C1 segment of cervical spinal cord (tissue), 14 donors: Measurements from ENCODE around the gene LRRC18.

ENCODE experiments used
- DNase-seq, 14 donors: peaks; one replicate each; lab custom pipeline; 2025; lab: John Stamatoyannopoulos, UW

The LRRC18 gene

DNA sequence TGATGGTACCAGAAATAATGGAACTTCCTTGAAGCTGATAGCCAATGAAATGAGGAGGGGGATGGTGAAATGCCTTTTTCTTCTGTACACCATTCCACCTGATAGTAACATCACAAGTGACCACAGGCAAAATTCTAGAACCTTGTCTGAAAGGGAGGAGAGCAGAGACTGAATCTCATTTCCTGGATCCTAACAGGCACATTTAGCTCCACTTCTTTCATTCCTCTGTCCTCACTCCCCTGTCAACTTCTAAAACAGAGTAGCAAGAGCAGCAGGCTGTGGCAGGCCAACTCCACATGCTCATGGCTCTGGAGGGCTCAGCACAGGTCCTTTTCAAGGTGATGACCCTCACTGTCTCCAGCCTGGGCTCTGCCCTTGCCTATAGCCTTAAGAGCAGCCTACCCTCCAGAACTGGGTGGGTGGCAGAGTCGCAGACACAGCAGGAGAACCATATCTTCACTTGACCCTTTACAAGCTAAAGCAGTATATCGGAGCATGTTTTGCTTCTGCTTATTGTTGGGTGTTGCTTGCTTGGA, at the start of gene LRRC18:
Gene LRRC18 (minus strand): TSS at position 51 of the 536 bp plus-strand sequence. CDS start 25,685 bp downstream, outside the sequence.
- no peak for DNase-seq

DNA sequence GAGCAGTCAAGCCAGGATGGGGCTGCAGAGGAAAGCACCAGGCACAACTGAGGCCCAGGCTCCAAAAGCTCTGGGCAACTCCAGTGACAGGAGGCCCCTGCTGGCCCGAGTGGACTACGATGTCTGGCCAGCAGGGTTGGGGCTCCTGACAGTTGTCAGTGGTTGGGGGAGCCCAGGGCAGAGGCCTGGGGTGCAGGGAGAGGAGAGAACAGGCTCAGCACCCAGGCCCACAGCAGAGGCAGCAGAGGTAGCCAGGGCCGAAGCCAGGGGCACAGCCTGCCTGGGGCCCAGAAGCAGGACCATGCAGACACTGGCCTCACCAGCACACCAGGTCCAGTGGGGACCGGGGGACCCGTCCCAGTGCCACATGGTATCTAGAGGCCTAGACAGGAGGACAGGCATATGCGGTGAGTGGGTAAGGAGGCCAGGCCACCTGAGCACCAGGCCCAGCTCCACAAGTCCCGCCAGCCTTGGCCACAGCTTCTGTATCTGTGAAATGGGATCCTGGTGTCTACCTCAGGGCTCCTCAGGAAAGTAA, 46.0 kb upstream of the LRRC18 start:
- no peak for DNase-seq

DNA sequence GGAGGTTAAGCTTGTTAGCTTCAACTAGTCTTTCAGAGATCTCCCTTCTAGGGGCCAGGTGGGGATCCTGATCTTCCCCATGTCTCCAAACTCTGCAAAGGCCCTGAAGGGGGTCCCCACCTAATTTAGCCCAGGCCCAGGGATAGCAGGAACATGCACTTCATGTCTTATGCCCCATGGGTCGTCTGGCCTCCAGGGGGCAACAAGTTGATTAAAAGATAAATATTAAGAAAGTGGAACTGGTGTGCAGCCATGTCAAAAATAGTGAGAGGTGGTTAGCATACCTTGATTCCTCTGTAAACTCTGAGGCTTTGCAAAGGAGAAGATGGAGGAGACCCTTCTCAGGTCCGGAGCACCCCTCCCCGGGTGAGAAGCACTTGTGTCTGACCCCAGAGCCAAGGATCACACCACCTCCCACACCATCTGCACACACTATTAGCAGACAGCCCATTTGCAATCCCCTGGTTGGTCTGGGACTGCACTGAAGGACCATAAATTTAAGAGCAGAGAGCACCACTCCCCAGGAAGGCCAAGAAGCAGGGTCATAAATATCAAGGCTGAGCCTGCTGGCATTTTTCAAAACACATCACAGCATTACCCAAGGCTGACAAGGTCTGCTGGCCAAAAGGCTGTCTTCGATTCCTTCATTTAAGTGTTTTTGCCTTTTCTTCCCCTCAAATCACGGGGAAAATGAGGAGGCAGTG, 44.2 kb upstream of the LRRC18 start:
- no peak for DNase-seq

DNA sequence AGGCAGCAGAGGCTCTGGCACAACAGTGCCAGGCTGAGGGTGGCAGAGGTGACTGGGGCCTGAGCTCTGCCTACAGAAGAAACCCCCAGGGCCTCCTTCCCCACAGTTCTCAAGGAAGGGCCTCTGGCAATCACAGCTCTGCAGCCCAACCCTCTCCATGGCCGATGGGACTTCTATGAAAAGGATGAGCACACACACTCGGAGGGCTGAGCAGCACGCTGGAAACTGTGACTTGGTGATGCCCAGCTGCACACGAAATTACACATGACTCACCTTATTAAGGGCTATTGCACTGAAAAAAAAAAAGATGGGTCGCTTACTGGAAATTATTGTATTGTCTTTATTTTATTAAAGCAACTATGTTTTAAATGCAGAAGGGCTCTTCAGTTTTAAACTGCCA, 42.9 kb upstream of the LRRC18 start:
- no peak for DNase-seq

DNA sequence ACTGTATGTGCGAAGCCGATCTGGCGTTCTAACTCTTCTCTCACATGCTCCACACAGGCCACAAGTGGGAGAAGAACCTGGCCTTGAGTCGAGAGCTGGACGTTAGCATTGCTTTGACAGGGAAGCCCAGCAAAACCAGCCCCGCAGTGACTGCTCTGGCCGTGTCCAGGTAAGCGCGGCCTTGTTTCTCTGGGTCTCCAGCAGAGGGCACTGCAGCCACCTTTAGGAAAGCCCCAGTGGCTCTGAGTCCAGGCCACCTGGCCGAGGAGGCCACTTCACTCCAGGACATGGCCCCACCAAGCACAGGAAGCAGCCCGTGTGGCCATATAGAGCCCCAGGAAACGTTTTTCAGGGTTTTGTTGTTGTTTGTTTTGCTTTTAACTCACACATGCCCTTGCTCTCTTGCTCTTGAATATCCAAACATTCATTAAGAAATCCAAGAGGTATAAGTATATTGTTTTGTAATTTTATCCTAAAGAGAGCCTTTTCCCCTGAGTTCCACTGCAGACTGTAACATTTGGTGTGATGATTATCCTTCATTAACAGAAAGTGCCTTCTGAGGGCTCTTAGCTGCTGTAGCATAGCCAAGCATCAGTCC, 41.8 kb upstream of the LRRC18 start:
- DNase-seq = peak in 8 of 14 donors; percentile 6 to 48 (median 22)

DNA sequence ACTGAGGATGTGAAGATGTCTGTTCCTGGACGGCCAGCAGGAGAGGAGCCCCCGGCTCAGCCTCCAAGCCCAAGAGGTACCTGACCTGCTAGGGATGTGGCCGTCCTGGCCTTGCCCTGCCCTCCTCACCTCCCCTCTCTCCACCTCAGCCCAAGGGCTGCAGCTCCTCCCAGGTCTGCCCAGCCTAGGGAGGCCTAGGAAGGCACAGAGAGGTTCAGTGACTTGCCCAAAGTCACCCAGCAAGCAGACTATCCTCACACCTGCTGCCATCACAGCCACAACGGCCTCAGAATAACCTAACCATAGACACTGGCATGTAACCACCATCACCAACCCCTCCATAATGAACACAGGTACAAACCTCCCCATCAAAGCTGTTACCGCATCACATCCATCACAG, 38.7 kb upstream of the LRRC18 start:
- no peak for DNase-seq

DNA sequence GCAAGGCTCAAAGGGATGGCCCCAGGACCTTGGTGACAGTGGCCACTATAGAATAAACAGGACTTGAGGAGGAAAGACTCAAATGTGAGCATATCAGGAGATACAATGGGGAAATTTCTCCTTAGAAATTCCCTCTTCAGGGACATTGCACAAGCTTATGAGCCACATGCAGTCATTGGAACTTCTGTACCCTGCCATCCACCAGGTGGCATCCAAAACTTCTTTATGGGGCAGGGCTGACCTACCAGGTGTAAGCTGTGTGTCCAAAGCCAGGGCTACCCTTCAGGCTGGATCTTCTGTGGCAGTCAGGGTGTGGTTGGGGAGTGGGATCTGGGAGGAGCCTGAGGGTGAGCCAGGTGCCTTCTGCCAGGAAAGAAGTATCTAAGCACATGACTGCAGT, 36.6 kb upstream of the LRRC18 start:
- no peak for DNase-seq

DNA sequence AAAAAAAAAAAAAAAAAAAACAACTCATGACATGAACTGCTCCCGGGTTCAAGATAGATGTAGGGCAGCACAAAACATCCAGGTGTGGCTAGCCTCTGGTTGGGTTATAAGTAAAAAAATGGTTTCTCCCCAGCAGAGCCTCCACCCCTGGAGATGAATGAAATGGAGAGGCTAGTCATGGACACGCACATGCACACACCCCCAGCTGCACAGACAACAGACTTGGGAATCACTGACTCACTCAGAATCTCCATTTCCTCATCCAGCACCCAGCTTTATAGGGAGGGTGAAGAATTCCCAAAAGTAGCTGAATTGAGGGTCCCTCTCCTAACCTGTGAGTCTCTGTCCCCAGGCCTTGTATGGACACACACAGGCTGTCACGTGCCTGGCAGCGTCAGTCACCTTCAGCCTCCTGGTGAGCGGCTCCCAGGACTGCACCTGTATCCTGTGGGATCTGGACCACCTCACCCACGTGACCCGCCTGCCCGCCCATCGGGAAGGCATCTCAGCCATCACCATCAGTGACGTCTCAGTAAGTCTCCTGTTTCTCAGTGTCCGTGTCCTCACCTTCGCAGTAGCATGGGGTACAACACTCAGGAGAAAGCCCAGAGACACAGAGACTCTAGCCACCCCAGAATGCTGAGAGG, 35.0 kb upstream of the LRRC18 start:
- no peak for DNase-seq

DNA sequence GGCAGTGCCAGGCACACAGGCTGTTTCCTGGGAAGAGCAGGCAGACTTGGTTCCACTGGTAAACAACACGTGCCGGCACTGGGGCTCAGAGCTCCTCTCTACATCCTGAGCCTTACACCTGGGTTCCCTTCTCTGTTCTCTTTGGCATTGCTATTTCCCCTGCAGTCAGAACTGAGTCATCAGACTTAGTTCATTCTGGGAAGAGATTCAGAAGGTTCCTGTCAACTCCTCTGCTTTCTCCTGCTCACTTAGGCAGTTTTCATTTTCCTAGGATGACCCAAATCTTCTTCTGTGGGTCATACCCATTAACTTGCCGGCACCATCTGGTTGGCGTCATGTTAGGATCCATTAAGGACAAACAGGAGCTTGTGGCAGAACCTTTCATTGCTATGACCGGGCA, 33.4 kb upstream of the LRRC18 start:
- no peak for DNase-seq

DNA sequence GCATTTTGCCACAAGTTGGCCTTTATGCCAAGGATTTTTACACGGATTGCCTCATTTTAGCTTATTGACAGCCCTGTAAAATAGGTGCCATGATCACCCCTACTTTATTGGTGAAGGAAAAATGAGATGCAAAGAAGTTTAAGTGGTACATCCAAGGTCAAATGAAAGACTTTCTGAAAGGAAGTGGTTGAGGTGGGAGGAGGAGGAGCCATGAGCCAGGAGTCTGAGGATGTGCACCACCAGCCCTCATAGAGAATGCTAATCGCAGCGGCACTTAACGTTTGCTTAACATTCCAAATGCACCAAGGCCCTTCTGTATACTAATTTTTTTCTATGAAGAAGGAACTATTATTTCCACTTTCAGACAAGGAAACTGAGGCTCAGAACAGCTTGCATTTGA, 31.0 kb upstream of the LRRC18 start:
- no peak for DNase-seq

DNA sequence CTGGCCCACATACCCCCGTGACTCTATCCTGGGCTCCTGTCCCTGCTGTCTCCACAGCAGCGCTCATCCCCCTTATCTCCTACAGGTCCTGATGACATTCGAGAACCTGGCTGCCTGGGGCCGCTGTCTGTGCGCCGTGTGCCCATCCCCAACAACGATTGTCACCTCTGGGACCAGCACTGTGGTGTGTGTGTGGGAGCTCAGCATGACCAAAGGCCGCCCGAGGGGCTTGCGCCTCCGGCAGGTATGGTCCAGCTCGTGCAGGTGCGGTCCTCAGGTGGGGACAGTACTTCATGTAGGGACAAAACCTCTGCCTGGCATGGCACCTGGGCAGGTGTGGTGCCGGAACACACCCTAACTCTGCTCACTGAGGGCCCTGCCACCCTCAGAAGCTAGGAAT, 30.4 kb upstream of the LRRC18 start:
- DNase-seq = no peak

DNA sequence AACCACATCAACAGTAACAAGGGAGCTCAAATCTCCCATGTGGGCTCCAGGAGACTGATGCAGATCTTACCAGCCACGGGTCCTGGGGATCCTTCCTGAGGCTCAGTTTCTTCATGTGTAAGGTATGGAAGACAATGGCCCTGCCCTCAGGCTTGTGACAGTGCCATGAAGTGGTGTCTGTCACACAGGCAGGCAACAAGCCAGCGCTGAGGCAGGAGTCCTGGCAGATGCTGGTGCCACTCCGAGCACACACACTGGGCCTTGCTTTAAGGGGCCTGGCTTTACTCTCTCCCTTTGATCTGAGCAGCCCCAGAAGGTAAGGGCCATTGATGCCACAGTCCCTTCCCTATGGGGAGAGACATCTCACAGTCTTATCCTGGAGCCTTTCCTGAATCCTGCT, 28.4 kb upstream of the LRRC18 start:
- DNase-seq = no peak

DNA sequence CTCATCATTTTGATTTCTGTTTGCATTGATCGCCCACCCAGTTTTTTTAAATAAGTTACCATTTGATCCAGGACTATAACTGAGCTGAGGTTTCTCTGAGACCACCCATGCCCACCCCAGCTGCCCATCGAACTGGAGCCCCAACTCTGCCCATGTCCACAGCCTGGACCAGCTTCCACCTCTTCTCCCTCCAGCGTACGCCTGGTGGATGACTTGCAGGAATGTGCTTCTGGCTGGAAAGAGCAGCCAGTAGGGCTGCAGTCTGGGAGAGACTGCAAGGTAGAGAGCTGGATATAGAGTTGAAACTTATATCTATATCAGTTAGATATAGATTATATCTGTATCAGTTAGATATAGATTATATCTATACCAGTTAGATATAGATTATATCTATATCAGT, 25.8 kb upstream of the LRRC18 start:
- no peak for DNase-seq

DNA sequence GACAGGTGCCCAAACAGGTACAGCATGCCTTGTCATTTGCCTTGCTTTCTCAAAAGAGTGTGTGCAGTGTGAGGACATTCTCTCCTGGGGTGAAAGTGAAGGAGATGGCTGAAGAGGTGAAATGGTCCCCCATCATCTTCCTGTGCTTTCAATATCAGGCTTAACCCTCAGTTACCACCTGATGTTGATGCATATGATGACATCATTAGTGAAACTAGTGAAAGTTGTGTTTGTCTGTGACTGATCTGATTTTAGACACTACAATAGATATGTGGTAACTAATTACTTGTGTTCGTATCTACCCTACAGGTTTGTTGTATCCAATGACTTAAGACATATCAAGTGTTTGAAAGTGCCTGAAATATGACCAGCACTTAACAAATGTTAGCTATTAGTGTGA, 24.4 kb upstream of the LRRC18 start:
- no peak for DNase-seq

DNA sequence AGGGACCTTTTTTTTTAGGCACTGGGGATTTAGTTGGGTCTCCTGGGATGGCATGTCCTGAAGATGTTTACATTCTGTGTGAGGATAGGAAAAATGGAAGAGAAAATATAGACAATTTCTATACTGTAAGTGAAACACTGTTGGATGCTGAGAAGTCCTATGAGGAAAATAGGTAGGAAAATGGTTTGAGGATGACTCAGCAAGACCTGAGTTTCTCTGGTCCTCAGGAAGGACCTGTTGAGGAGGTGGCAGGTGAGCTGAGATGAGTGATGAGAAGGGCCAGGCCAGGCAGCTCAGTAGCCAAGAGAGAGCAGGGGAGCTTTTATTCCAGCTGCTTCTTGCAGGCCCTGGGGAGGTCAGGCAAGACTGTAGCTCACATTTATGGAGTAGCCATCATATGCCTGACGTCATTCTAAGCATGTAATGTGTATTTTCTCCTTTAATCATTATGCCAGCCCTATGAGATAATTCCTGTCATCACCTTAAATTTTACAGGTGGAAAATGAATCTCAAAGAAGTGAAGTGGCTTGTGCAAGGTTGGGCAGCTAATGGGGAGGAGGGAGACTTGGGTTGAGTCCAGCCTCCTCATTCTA, 19.1 kb upstream of the LRRC18 start:
- DNase-seq = no peak

DNA sequence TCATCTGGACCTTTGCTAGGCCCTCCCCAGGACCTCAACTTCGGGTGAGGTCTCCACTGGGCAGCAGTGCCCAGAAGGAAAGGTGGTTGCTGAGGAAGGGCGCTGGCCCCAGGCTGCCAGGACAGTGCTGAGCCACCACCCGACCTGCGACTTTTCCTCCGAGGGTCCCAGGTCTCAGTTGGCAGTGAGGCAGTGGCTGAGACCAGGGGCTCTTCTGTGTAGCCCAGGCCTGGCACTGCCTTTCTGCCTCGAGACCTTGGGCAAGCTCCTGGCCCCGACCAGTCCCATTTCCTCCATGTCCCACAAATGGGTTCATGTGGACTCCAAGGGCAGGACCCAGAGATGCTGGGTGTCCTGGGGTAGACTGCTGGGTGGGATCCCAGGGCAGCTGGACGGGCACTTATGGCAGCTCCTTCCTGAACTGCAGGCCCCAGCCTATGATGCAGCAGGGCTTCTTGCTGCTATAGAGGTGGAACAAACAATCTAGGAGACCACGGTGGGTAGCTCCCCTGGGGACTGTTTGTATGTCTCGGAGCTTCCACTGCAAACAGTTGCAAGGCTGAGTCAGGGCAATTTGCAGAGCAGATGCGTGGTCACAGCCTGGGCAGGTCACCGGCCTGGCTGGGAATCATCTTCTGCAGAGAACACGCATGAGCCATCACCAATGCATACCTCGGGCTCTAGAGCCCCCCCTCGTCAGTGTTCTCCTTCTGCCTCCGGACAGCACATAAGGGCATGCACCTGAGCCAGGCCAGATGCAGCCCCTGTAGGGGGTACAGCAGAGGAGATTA, 17.9 kb upstream of the LRRC18 start:
- no peak for DNase-seq

DNA sequence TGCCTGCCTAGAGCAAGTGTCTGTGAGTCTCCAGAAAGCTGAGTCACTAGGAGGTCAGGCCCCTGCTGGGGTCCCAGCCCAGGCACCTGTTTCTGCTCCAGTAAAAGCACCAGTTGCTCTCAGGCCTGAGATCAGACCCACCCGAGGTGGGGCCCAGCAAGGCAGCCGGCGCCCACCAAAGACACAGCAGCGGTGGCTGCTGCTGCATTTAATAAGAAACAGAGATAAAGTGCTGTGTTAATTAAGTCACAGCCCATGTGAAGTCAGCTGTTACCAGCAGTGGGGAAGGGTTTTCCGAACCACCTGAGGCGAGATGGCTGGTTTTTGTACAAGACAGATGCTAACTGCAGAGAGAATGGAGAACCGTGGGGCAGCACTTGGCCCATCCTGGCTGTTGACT, 12.1 kb upstream of the LRRC18 start:
- no peak for DNase-seq

DNA sequence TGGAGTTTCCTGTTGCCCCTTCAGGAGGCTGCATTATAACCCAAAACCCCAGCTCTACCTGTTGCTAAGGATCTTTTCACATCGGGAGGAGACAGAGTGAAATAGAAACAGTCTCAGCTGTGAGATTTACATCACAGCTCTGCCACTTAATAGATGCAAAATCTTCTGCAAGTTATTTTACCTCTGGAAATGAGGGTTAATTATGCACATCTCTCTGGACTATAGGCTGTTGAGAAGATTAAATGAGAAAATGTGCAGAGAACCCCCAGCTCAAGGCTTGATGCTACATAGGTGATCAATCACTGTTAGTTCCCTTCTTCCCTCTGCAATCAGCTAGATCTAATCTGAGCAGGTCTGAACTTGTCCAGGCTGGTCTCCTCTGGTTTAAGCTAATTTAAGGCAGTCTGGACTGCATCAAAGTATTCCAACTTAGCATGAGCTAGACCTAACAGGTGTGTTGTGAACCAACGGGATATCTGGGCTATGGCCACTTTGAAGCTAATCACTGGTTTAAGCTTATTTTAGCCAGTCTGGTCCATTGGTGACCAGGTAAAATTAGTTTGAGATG, 8.9 kb upstream of the LRRC18 start:
- no peak for DNase-seq

DNA sequence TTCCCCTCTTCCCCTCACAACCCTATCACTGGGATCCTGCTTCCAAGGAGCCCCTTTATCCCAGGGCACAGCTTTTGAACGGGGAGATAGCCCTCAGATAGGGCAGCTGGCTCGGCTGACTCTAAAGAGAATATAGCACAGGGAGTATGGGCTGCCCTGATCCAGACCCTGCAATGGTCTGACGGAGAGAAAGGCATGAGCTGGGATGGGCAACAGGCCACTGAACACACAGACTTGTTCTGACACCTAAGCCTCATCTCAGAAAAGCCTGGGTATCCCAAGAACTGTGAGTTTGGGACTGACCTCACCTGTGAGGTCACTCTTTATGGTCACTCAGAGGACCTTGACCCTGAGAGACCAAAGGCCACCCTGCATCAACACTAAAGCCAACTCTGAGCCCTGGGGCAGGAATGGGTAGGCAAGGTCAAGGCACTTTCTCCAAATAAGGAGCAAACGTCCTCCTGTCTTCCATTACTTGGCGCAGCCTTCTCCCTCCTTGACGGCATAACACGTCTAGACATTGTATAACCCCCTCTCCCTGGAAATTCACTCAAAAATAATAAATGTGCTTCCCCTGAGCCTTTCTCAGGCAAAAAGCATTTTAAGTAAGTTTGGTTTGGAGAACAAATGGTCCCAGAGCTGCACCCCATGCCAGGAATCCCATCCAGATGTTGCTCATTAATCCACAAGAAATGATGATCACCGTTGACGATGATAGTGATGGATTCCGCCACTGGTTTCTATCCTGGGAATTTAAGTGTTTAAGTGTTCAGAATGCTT, 8.2 kb upstream of the LRRC18 start:
- DNase-seq = no peak

DNA sequence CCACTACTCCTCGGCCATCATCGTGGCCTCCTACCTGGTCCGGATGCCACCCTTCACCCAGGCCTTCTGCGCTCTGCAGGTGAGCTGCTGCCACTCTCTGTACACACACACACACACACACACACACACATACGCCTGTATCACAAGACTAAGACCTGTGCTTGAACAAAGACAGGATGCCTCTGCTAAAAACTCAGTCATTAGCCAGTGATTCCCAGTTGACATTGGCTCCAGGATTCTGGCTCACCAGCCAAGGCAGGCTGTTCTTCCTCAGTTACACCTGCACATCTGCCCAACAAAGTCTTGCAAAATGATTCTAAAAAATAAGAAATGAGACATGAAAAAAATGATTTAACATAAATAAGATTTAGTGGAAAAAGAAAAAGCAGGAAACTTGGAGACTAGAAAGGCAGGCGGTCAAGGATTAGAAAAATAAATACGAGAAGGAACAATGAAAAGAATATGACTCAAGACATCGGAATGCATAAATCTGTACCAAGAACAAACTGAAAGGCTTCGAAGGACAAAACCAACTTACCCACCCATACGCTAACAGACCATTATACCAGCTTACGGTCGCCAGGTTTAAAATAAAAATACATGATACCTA, 7.4 kb upstream of the LRRC18 start:
- DNase-seq = no peak
